NCI-H2196 (cell line): ENCODE data around the gene LHFPL2.

Source experiments
- DNase-seq: peaks from one replicate; lab custom pipeline; 2025; ENCODE audit not compliant: unreplicated experiment; lab: John Stamatoyannopoulos, UW

Gene LHFPL2

DNA sequence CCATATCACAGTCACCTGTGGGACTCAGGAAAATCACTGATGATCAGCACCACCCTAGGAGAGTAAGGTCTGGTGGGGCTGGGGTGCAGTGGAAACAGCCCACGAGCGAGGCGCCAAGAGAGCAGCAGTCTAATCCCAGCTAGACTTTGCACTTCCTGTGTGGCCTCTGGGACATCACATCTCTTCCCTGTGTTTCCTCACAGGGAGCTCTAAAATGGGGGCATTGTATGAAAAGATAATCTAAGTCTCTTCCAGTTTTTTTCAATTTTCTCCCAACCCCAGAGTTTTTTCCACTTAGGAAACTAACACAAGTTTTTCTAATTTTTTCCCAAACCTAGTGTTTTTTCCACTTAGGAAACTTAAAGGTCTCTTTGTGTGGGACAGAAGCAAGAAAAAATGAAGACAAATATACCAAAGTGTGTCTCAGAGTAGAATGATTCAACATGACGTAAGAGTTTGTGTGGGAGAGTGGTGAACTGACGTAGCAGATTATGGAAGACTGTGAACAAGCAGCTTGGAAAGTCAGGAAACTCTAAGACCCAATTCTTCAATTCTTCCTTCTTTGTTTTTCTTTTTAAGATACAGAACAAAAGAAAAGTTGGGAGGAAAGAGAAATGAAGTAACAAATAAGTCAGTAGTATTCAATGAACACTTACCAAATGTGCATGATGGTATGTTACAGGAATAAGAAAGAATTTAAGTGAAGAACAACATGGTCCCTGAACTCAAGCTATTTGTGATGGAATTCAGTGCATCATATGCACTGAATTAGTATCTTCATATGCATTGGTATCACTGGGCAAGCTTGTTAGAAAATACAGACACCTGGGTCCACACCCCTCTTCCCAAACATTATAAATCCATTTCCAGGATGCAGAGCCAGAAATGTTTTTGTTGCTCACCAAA lies 51.3 kb downstream of the LHFPL2 start:
- DNase-seq: no peak

DNA sequence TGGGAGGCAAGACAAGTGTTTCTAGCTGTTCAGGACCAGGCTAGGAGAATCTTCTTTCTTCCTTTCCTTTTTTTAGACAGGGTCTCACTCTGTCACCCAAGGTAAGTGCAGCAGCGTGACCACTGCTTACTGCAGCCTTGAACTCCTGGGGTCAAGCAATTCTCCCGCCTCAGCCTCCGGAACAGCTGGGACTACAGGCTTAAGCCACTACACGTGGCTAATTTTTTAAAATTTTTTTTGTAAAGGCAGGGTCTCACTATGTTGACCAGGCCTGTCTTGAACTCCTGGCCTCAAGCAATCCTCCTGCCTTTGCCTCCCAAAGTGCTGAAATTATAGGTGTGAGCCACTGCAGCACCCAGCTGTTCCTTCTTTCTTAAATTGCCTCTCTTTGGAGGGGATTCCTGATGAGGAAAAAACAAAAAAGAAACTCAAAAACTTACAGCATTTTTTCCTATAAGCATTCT lies 53.1 kb downstream of the LHFPL2 start:
- DNase-seq: no peak

DNA sequence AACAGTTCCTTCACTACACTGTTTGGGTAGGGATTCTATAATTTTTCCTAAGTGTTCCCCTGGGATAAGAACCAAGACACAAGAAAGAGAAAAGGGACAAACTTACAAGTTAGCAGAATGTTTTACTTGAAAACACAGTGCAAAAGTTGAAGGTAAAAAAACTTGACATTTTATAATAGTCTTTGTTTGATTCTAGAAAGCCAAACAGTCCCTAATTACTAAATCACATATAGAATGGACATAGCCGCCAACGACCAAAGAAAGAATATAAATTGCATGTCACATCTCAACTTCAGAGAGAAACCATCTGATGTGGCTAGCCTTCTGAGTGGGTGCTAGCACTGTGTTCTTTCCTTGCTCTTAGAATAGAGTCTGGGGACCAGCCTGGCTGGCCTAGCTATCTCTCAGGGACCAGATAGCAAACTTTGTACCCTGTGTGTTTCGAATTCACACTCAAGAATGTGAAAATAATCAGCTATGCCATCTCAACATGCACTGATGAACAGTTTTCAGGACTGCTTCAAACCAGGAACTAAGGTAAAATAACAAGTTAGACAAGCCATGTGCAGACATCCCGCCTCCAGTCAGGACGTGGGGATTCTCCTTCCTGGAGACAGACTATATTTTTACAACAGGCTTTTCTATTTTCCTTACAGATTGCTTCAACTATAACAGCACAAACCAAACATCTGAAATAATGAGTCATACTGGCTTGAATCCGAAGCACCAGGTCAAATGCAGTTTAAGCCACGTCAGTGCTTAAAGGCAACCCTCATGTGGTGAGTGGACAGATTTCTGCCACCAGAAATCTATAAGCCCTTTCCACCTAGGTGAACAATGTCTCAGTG lies 53.7 kb downstream of the LHFPL2 start:
- DNase-seq: peak; percentile 6

DNA sequence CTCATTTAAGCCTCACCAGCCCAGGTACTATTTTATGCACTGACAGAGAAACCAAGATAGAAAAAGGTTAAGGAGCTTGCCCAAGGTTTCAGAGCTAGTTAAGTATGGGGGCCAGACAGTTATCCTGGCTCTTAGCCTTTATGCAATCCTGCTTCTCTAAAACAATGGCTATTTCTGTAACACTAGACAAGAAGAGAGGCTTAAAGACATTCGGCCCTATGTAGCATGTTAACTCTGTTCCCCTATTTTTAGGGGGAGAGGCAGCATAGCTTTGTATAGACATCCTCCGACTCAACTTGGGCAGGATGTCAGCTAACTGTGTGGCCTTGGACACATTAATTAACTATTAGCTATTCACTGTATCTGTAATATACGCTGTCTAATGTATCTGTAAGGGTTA lies 54.6 kb downstream of the LHFPL2 start:
- no peak for DNase-seq

DNA sequence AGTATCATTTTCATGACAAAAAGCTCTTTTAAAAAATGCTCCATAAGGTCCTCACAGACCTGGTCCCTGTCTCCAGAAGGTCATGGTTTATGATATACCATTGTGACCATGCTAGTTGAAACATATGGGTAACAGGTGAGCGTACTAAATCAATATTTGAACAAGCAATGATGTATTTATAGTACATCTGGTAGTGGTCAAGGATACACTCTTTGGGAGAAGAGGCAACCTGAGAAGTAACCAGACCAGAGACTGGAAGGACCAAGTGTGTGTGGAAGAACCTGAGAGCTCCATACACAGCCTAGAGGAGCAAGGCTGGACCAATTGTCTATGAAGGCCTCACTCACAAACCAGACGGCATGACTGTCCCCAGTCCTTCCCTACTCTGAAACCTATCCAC lies 55.1 kb downstream of the LHFPL2 start:
- no peak for DNase-seq

DNA sequence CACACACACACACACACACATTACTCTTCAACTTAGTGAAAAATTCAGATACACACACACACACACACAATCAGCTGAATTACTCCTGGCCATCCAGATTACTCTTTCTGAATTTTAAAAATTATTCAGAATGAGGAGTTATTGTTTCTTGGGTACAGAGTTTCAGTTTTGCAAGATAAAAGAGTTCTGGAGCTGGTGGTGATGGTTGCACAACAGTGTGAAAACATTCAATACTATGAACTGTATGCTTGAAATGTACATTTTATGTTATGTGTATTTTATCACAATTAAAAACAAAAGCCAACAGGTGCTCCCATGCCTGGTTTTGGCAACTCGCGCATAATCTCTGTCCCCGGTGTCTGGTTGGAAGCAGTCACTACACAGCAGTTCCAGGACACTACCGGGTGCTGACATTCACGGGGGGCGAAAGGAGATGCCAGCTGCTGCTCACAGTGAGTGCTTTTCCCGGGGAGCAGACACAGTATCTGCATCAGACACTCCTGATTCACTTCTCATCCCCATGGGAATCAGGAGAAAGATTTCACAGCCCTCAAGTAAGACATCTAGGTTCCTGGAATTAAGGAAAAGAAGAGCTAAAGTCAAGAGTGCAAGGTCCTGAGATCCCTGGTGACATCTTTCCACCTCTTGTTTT lies 55.7 kb downstream of the LHFPL2 start:
- DNase-seq: no peak

DNA sequence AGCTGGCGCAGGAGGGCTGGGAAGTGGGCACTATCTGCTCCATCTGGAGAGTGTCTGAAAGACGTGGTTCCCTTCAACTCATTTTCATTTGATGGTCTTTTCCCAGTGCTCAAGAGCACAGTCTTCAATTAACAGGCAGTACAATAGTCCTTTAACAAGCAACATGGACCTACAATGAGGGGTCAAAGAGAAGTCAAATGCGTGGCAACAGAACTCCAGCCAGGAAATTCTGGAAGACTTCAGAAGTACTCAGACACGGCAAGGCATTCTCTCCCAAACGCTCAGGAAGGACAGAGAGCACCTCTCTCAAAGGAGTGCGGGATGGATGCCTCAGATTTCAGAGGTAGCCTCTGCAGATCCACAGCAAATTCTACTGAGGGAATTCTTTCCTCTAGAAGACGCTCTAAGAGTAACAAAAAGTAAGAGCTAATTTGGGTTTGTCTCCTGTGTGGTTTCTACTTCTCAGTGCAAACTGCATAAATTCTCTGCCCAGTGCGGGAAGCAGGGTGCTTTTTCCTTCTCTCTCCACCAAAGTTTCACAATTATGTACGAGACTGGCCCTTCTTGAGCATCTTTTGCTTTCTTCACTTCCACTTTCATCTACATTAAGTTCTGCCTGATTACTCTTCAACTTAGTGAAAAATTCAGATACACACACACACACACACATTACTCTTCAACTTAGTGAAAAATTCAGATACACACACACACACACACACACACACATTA lies 56.4 kb downstream of the LHFPL2 start:
- DNase-seq: no peak

DNA sequence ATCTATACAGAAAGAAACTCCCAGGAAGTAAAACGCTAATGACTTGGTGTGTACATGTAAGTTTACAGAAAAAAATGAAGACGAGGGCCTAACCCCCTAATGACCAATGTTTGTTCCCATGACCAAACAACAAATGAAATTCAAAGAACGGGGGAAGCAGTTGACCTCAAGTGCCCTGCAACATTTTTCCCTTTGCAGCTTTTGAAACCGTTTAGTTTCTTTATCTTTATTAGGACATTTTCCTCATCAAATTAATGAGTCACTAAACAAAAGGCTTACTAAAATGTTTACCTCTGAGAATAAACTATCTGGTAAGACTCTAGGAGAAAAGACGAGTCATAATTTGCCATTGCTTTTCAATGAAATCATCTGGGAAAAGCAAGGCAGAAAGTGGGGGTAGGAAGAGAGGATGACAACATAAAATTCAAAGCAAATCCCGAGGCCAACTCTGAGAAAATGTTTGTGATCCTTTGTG lies 57.4 kb downstream of the LHFPL2 start:
- no peak for DNase-seq

DNA sequence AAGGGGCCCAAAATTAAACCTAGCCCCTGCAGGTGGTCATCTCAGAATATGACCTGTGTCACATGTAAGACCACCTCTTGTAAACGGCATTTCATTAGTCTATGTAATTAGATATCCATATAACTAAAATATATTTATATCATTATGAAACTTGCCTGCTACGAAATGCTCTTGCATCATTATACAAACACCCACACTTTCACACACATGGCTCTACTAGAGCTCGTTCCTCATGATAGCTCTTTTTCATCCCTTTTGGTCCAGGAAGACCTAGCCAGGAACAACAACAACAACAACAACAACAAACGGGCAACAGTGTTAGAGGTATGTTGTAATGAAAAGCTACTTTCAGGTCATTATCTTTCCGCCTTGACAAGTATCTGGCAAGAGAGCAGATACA lies 58.6 kb downstream of the LHFPL2 start:
- DNase-seq: no peak

DNA sequence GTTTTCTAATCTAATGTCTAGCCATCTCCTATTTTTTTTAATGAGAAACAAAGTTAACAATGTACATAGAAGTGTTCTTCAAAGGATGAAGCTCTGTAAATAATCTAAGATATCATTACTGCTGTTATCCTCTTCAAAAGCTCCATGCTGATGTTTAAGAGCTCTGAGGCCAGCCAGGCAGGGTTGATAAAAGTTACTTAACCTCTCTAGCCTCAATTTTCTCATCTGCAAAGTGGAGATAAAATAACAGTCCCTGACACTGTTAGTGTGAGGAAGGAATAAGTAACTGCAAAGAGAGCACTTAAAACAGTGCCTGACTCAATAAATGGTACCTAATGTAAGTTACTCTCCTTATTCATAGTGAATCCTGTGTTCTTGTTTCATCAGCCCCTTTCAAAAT lies 60.1 kb downstream of the LHFPL2 start:
- no peak for DNase-seq

DNA sequence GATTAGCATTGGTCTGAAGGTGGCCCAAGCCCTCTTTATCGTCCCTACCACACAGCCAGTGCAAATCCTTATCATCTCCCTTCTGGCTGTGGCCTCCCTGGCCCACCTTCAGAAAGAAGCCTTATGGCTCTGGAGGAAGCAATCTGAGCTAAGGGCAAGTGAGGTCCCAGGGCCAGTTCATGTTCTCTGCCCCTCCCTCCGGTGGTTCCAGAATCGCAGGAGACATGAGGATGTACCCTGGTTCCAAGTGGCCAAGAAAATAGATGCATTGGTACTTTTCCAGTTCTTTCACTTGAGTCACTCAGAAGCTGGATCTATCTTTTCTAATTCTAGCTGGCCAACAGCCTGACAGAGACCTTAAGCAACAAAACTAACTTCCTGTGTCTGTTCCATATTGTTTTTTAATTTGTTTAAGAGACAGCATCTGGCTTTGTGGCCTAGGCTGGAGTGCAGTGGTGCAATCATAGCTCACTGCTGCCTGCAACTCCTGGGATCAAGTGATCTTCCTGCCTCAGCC lies 60.7 kb downstream of the LHFPL2 start:
- DNase-seq: no peak

DNA sequence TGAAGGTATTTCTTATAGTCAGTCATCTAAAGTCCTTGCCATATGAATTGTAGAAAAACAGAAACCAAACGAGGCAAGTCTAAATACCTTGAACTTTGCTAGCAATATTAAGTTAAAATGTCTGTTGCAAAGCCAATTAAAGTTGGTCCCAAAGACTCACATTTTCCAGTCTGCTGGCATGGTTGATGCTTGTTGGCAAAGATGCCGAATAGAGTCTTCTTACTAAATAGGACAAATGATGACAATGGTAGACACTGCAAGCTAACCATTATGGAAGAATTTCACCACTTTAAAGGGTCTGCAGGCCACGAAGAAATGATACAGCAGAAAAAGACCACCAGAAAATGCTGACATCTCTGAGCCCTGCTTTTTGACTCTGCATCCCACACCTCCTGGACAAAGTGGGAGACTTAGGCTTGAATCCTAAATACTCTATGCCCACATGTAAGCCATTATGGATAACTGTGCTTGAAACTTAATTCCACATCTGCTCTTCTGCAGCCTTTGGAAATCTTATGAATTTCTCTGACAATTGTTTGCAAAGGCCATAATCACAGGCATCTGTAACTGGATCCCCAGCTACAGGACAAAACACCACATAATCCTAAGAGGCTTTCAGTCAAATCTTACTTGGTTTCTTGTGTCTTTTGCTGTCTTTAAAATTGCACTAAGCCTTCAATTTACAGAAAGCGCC lies 61.3 kb downstream of the LHFPL2 start:
- DNase-seq: no peak

DNA sequence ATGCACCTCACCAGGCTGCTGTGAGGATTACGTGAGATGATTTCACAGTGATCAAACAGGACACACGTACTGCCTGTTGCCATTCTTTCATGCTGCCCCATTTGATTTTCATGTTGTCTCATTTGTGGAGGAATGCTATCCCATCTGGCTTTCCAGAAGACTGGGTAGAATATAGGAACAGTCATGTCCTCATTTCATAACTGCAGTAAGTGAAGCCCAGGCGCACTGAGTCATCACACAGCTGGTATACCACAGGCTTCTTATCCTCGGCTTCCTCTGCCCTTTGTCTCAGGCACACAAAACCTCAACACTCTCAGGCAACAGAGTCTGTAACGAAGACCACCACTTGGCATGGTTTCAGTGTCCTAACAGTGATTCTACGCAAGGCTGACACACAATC lies 62.3 kb downstream of the LHFPL2 start:
- no peak for DNase-seq

DNA sequence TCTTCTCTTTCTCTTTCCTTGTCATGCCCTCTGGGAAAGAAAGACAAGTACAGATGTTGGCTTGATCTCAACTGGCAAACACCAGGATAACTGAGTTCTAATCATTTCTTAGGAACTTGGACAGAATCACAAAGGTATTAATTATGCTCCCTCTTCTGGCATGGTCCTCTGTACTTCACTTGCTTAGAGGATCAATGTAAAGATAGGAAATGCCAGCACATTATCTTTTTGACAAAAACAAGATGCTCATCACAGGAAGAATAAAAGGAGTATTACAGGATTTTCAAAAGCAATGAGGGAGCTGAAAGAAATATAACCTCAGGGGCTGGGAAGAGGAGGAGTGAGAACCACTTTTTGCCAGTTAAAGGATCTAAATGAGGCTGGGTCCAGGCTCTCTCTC lies 70.6 kb downstream of the LHFPL2 start:
- no peak for DNase-seq

DNA sequence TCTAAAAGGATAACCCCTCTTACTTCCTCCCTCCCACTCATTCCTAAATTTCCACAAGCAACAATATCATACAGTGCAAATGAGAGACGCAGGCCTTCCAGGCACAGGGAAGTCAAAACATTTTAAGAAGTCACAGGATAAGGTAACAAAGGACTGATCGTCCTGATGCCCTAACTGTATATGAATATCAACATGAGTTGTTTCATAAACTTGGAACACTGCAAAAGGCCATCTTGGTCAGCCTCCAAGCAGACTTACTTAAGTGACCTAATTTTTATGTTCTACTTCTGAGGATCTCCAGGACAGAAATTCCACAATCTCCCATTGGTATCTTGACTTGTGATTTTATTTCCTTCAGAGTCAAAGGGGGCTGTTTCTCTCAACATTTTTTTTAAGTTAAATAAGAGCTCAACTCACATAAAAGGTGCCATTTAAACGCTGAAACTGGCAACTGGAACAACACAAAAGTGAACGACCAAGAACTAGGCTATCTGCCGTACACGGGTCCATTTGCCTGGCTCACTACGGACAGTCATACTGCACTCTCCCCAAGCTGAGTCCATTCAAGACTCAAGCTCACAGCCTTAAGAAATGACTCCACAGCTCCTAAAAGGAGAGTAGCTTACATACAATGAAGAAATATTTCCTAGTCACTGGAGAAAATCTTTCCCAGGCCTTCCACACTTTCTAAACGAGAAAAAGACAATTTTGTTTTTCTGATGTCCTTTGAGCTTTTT lies 71.3 kb downstream of the LHFPL2 start:
- no peak for DNase-seq

DNA sequence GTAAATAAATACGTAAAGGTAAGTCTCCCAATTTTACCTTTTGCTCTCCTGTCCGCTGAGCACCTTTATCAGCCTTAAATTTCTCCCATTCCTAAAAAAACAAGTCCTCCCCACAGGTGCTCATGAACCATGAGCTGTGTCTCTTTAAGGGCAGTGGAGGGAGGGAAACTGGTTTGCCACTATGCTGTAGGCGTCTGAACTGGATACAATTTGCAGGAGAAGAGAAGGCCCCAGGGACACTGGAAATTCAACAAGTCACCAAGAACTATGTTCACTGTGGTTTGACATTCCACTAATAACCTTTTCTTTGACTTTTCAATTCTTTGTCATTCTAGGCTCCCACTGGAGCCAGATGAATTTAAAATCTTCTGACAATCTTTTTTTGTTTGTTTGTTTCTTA lies 72.2 kb downstream of the LHFPL2 start:
- DNase-seq: no peak

DNA sequence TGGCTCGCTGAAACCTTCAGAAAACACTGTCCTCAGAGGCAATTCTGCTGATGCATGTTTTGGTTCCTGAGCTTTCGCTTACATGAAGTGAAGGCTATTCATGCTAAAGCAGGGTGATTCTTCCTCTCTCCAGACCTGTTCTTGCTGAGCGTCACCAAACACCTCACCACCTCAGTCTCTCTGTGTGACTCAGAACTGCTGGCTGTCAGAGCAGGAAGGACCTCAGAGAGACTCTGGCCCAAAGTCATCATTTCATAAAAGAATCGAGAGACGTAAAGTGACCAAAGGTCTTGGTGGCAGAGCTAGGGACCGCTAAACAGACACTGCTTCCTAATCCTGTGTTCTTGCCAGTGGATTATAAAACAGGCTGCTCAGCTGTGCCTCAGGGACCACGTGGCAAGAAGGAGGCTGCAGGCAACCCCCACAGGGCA lies 73.8 kb downstream of the LHFPL2 start:
- DNase-seq: no peak

DNA sequence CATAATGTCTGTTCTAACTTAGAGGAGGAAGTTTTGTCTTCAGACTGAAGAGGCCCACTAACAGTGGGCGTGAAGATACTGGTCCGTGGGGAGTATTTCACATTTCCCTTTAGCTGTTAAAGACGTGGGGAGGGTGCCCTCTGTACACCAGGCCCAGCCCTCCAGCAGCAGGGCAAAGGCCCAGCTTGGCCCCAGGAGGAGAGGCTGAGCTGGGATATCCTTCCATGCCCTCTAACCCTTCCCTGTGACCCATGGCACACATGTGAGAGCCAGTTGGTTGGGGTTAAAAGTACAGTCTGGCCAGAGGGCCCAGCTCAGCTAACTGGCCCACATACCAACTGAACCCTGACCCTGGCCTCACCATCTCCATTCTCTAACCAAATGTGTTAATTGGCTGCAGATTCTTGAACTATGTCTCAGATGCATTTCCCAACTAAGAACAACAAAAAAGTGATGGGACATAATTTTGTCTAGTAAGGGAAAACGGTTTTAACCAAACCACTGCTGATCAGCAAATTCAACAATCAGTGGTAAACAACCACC lies 74.4 kb downstream of the LHFPL2 start:
- no peak for DNase-seq

DNA sequence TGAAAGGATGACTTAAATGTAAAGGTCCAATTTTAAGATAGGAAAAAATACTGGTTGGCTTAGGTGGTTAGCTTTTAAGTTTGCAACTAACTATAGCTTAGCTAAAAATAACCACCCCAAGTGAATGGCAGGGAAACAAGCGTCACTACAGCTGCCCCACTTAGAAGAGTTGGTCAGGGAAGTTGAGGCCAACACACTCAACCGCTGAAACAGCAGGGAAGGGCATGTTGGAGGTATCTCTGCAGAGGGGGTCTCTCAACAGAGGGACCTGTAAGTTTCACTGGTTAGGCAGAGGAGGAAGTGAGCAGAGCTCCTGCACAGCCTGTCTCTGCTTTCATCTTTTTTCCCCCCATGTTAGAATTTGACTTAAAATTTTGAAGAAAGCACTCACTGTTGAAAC lies 75.3 kb downstream of the LHFPL2 start:
- DNase-seq: no peak
